Amygdala (tissue), 56 donors: ENCODE data around the gene ZKSCAN8.

Source experiments
- DNase-seq, 56 donors: peaks; one replicate each; lab custom pipeline; 2025; lab: John Stamatoyannopoulos, UW

The ZKSCAN8 gene

GRCh38 chr6:28203201-28203600 lies 61.5 kb downstream of the ZKSCAN8 start:
- no peak for DNase-seq

- DNase-seq = no peak
These were observed 64.2 kb downstream of the ZKSCAN8 start for GRCh38 chr6:28205879-28206278.

- no peak for DNase-seq
These were observed 64.8 kb downstream of the ZKSCAN8 start for GRCh38 chr6:28206527-28206926.

GRCh38 chr6:28206928-28207509 lies 65.3 kb downstream of the ZKSCAN8 start:
- no peak for DNase-seq

GRCh38 chr6:28207510-28208110 lies 65.9 kb downstream of the ZKSCAN8 start:
- DNase-seq = no peak

- DNase-seq = no peak
These were observed 66.5 kb downstream of the ZKSCAN8 start for GRCh38 chr6:28208111-28208659.
